Peyer's patch (tissue), 4 donors: Measurements from ENCODE around the gene EPHA7. TPM values are rescaled to one million over a fixed set of nuclear protein-coding genes. Genes with fewer than 3 reads are reported as not detected.

Source experiments
- DNase-seq, 3 donors: peaks; one replicate each; pipeline ENCODE4 v3.0.0-alpha.2; 2017 to 2019
- H3K27ac ChIP-seq, 4 donors: fragments of 200-600 bp; sonication (generic); one replicate each; pipeline ENCODE4 v1.5.1; 2016 to 2019
- H3K27me3 ChIP-seq, 2 donors: fragments of 200-600 bp; sonication (generic); one replicate each; pipeline ENCODE4 v1.5.1; 2019
- H3K36me3 ChIP-seq, 3 donors: fragments of 200-600 bp; sonication (generic); one replicate each; pipeline ENCODE4 v1.5.1; 2016 to 2019
- H3K4me1 ChIP-seq, 4 donors: fragments of 200-600 bp; sonication (generic); one replicate each; pipeline ENCODE4 v1.5.1; 2016 to 2019
- H3K4me3 ChIP-seq, 4 donors: fragments of 200-600 bp; sonication (generic); 1 replicate in 3 of 4; 2 replicates in 1 of 4; pipeline ENCODE4 v1.5.1; 2016 to 2019; ENCODE audit warnings: mild to moderate bottlenecking in 1 of 4
- H3K9me3 ChIP-seq, 4 donors: fragments of 200-600 bp; sonication (generic); one replicate each; pipeline ENCODE4 v1.5.1; 2016 to 2019; ENCODE audit warnings: mild to moderate bottlenecking in 1 of 4
- CTCF ChIP-seq, 6 experiments: fragments of 450-650 bp in 4 of 6; fragments of 200-600 bp in 2 of 6; sonication (generic) in 1 of 6; IDR thresholded peaks; one replicate each; pipeline ENCODE4 v1.5.1; 2017 to 2019; ENCODE audit warnings: antibody characterized with exemption in 6 of 6, mild to moderate bottlenecking in 3 of 6, moderate library complexity in 1 of 6
- POLR2A ChIP-seq, 2 donors: fragments of 450-650 bp; IDR thresholded peaks; one replicate each; pipeline ENCODE4 v1.5.1; 2017; ENCODE audit warnings: antibody characterized with exemption in 2 of 2, mild to moderate bottlenecking in 2 of 2, moderate library complexity in 2 of 2
- total RNA-seq, 4 donors: library from RNA; depleted of rRNA; stranded (reverse); fragments of >200 nt; gene quantifications; one replicate each; pipeline ENCODE4 v1.1.0, GENCODE V29; 2016

Gene EPHA7
- total RNA-seq, 4 donors from 2014 or later, result 1.5 to 6.6 (median 3.9) TPM; not detected in 1

- Histone ChIP-seq H3K27ac (no peak overlapping the region), H3K36me3 (no peaks in the 10 kb centered on the region), H3K27me3 (no peaks in the 10 kb centered on the region), H3K9me3 (no peaks in the 10 kb centered on the region), H3K4me1 (no peaks in the 10 kb centered on the region), H3K4me3 (no peak overlapping the region)
- TF ChIP-seq CTCF (IDR thresholded peaks at IDR 0.05) (no peak), POLR2A (IDR thresholded peaks at IDR 0.05) (no peak)
- no peak for DNase-seq
Measured at GRCh38 chr6:93272896-93273295, 146.5 kb downstream of the EPHA7 start.

GRCh38 chr6:93272211-93272610, 147.1 kb downstream of the EPHA7 start:
- Histone ChIP-seq H3K27me3 (no peaks in the 10 kb centered on the region), H3K36me3 (no peaks in the 10 kb centered on the region), H3K9me3 (no peaks in the 10 kb centered on the region), H3K4me1 (no peaks in the 10 kb centered on the region), H3K27ac (no peak overlapping the region), H3K4me3 (no peak overlapping the region)
- TF ChIP-seq POLR2A (IDR thresholded peaks at IDR 0.05) (no peak), CTCF (IDR thresholded peaks at IDR 0.05) (no peak)
- DNase-seq, result no peak

GRCh38 chr6:93266116-93266817, 153.1 kb downstream of the EPHA7 start:
- Histone ChIP-seq H3K36me3 (no peaks in the 10 kb centered on the region), H3K4me1 (no peaks in the 10 kb centered on the region), H3K27ac (no peak overlapping the region), H3K27me3 (no peaks in the 10 kb centered on the region), H3K4me3 (no peak overlapping the region), H3K9me3 (no peaks in the 10 kb centered on the region)
- DNase-seq, result no peak
- no peak for TF ChIP-seq POLR2A (IDR thresholded peaks at IDR 0.05)
- no peak for TF ChIP-seq CTCF (IDR thresholded peaks at IDR 0.05)

GRCh38 chr6:93260881-93261280, 158.5 kb downstream of the EPHA7 start:
- TF ChIP-seq POLR2A (IDR thresholded peaks at IDR 0.05), result no peak
- TF ChIP-seq CTCF (IDR thresholded peaks at IDR 0.05), result no peak
- Histone ChIP-seq H3K27ac (no peak overlapping the region), H3K4me3 (no peak overlapping the region), H3K27me3 (no peaks in the 10 kb centered on the region), H3K4me1 (no peaks in the 10 kb centered on the region), H3K9me3 (no peaks in the 10 kb centered on the region), H3K36me3 (no peaks in the 10 kb centered on the region)
- no peak for DNase-seq

GRCh38 chr6:93259332-93259731, 160.0 kb downstream of the EPHA7 start:
- Histone ChIP-seq H3K9me3 (no peaks in the 10 kb centered on the region), H3K4me1 (no peaks in the 10 kb centered on the region), H3K27ac (no peak overlapping the region)

More at GRCh38 chr6:93259332-93259731, 160.0 kb downstream of the EPHA7 start:
- Histone ChIP-seq H3K4me3 (no peak overlapping the region), H3K27me3 (no peaks in the 10 kb centered on the region), H3K36me3 (no peaks in the 10 kb centered on the region)
- no peak for DNase-seq
- no peak for TF ChIP-seq CTCF (IDR thresholded peaks at IDR 0.05)
- TF ChIP-seq POLR2A (IDR thresholded peaks at IDR 0.05), result no peak
